Measurements from ENCODE around the gene C1orf105.

- TF ChIP-seq POLR2AphosphoS5 (IDR thresholded peaks at IDR 0.05) (no peak), CTCF (IDR thresholded peaks at IDR 0.05) (peak; percentile 85 to 93 (median 91)), POLR2A (IDR thresholded peaks at IDR 0.05) (no peak)
These were observed 29.4 kb downstream of the C1orf105 start for GRCh38 chr1:172449585-172450523.

Data from transverse colon (tissue), 4 donors.